HK-2 (cell line): Measurements from ENCODE around the gene USP20.

Experiments used
- DNase-seq: peaks from one replicate; pipeline ENCODE4 v3.0.0-alpha.2; 2018; ENCODE audit not compliant: unreplicated experiment

The USP20 gene

GRCh38 chr9:129875687-129876395 is 40.6 kb downstream of the USP20 start:
- DNase-seq, result no peak

GRCh38 chr9:129876815-129877214 is 41.6 kb downstream of the USP20 start:
- no peak for DNase-seq

- DNase-seq, result no peak
These were observed 43.0 kb downstream of the USP20 start for GRCh38 chr9:129878291-129878690.

GRCh38 chr9:129879103-129879699 is 43.9 kb downstream of the USP20 start:
- DNase-seq, result no peak

- no peak for DNase-seq
These were observed 44.9 kb downstream of the USP20 start for GRCh38 chr9:129879991-129880653.

GRCh38 chr9:129880654-129881546 is 45.6 kb downstream of the USP20 start:
- DNase-seq, result no peak

GRCh38 chr9:129881547-129882324 is 46.5 kb downstream of the USP20 start:
- DNase-seq, result no peak

- peak; percentile 86 for DNase-seq
These were observed 49.2 kb downstream of the USP20 start for GRCh38 chr9:129884220-129885017.

- peak; percentile 63 for DNase-seq
These were observed 49.9 kb downstream of the USP20 start for GRCh38 chr9:129885018-129885669.

GRCh38 chr9:129885670-129886106 is 50.4 kb downstream of the USP20 start:
- peak; percentile 97 for DNase-seq

GRCh38 chr9:129886226-129887174 is 51.2 kb downstream of the USP20 start:
- no peak for DNase-seq

GRCh38 chr9:129887334-129888292 is 52.4 kb downstream of the USP20 start:
- DNase-seq, result no peak

GRCh38 chr9:129888293-129889121 is 53.2 kb downstream of the USP20 start:
- DNase-seq, result no peak

- DNase-seq, result no peak
These were observed 54.1 kb downstream of the USP20 start for GRCh38 chr9:129889122-129889940.

- no peak for DNase-seq
These were observed 54.9 kb downstream of the USP20 start for GRCh38 chr9:129889941-129890717.
